Endothelial cell of umbilical vein (primary cell): ENCODE measurements around the gene C1orf159. TPM values are rescaled to one million over a fixed set of nuclear protein-coding genes. Genes with fewer than 3 reads are reported as not detected.

Source experiments
- BruUV-seq: library from RNA; stranded (reverse); fragments of 400-500 nt; replicated peaks from 2 replicates; lab custom pipeline; 2021; lab: Mats Ljungman, UMichigan
- CTCF ChIA-PET: fragments of 300-600, 350-600 bp; sonication (Branson Sonifier 250); formaldehyde crosslinking; loops from one replicate; lab custom pipeline; 2021; ENCODE audit warnings: antibody characterized with exemption, inconsistent platforms; lab: Charles Lee
- POLR2A ChIA-PET: fragments of 300-600, 350-600 bp; sonication (Branson Sonifier 250); formaldehyde crosslinking; loops from one replicate; lab custom pipeline; 2021; ENCODE audit warnings: antibody characterized with exemption, inconsistent platforms; lab: Charles Lee
- DNase-seq: peaks from one replicate; pipeline ENCODE4 v3.0.0-alpha.2; 2011; ENCODE audit warnings: low read depth, low spot score
- FAIRE-seq: peaks from 2 replicates; lab custom pipeline; 2011; peaks lifted over from hg19 to GRCh38; lab: Jason Lieb, UNC
- H2AFZ ChIP-seq: 2 replicates; pipeline ENCODE4 v1.6.0; 2012; ENCODE audit warnings: low read depth, low read length, control low read depth, inconsistent platforms
- H3K27ac ChIP-seq: 2 replicates; pipeline ENCODE4 v1.5.1; 2011; ENCODE audit warnings: low read depth, mild to moderate bottlenecking, control low read depth, low read length, moderate library complexity; ENCODE audit not compliant: insufficient read depth
- H3K27me3 ChIP-seq, 2 experiments: 2 replicates each; pipeline versions ENCODE4 v1.6.0 to v1.6.1; 2011; ENCODE audit warnings: low read length in 2 of 2, mixed read lengths in 1 of 2; ENCODE audit not compliant: control insufficient read depth in 2 of 2, insufficient read depth in 2 of 2
- H3K36me3 ChIP-seq, 2 experiments: 2 replicates in 1 of 2; 3 replicates in 1 of 2; pipeline ENCODE4 v1.5.1; 2011; ENCODE audit warnings: low read length in 2 of 2, mild to moderate bottlenecking in 1 of 2, moderate library complexity in 1 of 2; ENCODE audit not compliant: control insufficient read depth in 2 of 2, insufficient read depth in 2 of 2; ENCODE audit errors: extremely low read depth in 1 of 2
- H3K4me1 ChIP-seq: 3 replicates; pipeline ENCODE4 v1.5.1; 2011; ENCODE audit warnings: mild to moderate bottlenecking, low read length; ENCODE audit not compliant: control insufficient read depth, insufficient read depth; ENCODE audit errors: extremely low read depth
- H3K4me2 ChIP-seq: 2 replicates; pipeline ENCODE4 v1.6.1; 2011; ENCODE audit warnings: low read length, control low read depth, mixed read lengths; ENCODE audit not compliant: insufficient read depth
- H3K4me3 ChIP-seq, 3 experiments: fragments of 200-600 bp in 1 of 3; sonication (generic), shearing (Covaris generic) in 1 of 3; replicated peaks in 1 of 3; 2 replicates each; pipeline ENCODE4 v1.5.1; 2011 to 2016; ENCODE audit warnings: control low read depth in 3 of 3, low read length in 3 of 3, mild to moderate bottlenecking in 2 of 3, inconsistent platforms in 1 of 3, low read depth in 1 of 3, moderate library complexity in 1 of 3; ENCODE audit not compliant: insufficient read depth in 1 of 3
- H3K79me2 ChIP-seq: 2 replicates; pipeline ENCODE4 v1.6.0; 2012; ENCODE audit warnings: low read length, inconsistent platforms; ENCODE audit not compliant: control insufficient read depth, insufficient read depth
- H3K9ac ChIP-seq: replicated peaks from 2 replicates; pipeline ENCODE3; 2011; ENCODE audit warnings: low read length, control low read depth; ENCODE audit not compliant: insufficient read depth; ENCODE audit errors: extremely low read depth
- H3K9me1 ChIP-seq: replicated peaks from 3 replicates; pipeline ENCODE4 v1.6.0; 2011; ENCODE audit warnings: mild to moderate bottlenecking, low read length; ENCODE audit not compliant: control insufficient read depth, insufficient read depth; ENCODE audit errors: extremely low read depth
- H3K9me3 ChIP-seq: replicated peaks from 2 replicates; pipeline ENCODE4 v1.5.1; 2012; ENCODE audit warnings: low read length, inconsistent platforms; ENCODE audit not compliant: control insufficient read depth, insufficient read depth
- H4K20me1 ChIP-seq: replicated peaks from 2 replicates; pipeline ENCODE3; 2011; ENCODE audit warnings: mild to moderate bottlenecking, low read length; ENCODE audit not compliant: control insufficient read depth, insufficient read depth; ENCODE audit errors: extremely low read depth
- EZH2 ChIP-seq: IDR thresholded peaks from 2 replicates; pipeline ENCODE4 v1.6.1; 2012; ENCODE audit warnings: borderline replicate concordance, low read depth, mild to moderate bottlenecking, moderate library complexity, low read length, inconsistent platforms; ENCODE audit not compliant: severe bottlenecking
- FOS ChIP-seq: IDR thresholded peaks from 2 replicates; pipeline ENCODE4 v1.6.1; 2011; ENCODE audit warnings: mild to moderate bottlenecking, low read length, moderate library complexity, borderline replicate concordance; ENCODE audit not compliant: insufficient read depth
- GATA2 ChIP-seq: IDR thresholded peaks from 2 replicates; pipeline ENCODE4 v1.7.0; 2011; ENCODE audit warnings: low read depth, mild to moderate bottlenecking, moderate library complexity, mixed read lengths, low read length; ENCODE audit not compliant: insufficient read length, insufficient read depth
- JUN ChIP-seq: IDR thresholded peaks from 2 replicates; pipeline ENCODE4 v1.6.1; 2011; ENCODE audit warnings: borderline replicate concordance, low read depth; ENCODE audit not compliant: insufficient read length, insufficient read depth
- MYC ChIP-seq: IDR thresholded peaks from one replicate; pipeline ENCODE4 v1.6.1; 2011; ENCODE audit warnings: mild to moderate bottlenecking, low read depth, low read length
- POLR2A ChIP-seq: IDR thresholded peaks from 2 replicates; pipeline ENCODE4 v1.6.1; 2012; ENCODE audit warnings: low read depth, mild to moderate bottlenecking, control low read depth, low read length
- POLR2AphosphoS5 ChIP-seq: IDR thresholded peaks from 2 replicates; pipeline ENCODE4 v1.6.1; 2012; ENCODE audit warnings: low read depth, mild to moderate bottlenecking, control low read depth, low read length, moderate library complexity; ENCODE audit not compliant: insufficient read depth
- dilution Hi-C: fragments of 300-500 bp; cut with MboI; formaldehyde crosslinking; loops from one replicate; pipeline ENCODE4 v1.15.0; 2019; ENCODE audit warnings: low sequenced_read_pairs; ENCODE audit not compliant: extremely low pct_ligation_motif_present
- intact Hi-C: fragments of 100-400 bp; cut with micrococcal nuclease; formaldehyde crosslinking; loops from one replicate; pipeline ENCODE4 v1.10.0; 2022
- polyA plus RNA-seq, 4 experiments: library from polyadenylated mRNA; depleted of rRNA in 3 of 4; stranded (reverse) in 3 of 4; unstranded in 1 of 4; fragments of >200 nt; gene quantifications; 2 replicates each; pipeline versions ENCODE4 v1.2.1 to v1.2.3, GENCODE V29; 2011 to 2012; ENCODE audit warnings: missing spikeins in 1 of 4
- total RNA-seq: library from RNA; stranded (reverse); gene quantifications from 2 replicates; pipeline ENCODE4 v1.2.3, GENCODE V29; 2021
- TF ChIP-seq, protein P1 (sequence below), 2 donors: IDR thresholded peaks; 1 replicate in 1 of 2; 2 replicates in 1 of 2; pipeline ENCODE4 v1.5.1; 2011; ENCODE audit warnings: low read length in 2 of 2, mild to moderate bottlenecking in 2 of 2, moderate library complexity in 2 of 2, control low read depth in 1 of 2, inconsistent platforms in 1 of 2, low read depth in 1 of 2; ENCODE audit not compliant: insufficient read depth in 1 of 2; ENCODE audit errors: extremely low read depth in 1 of 2
- TF ChIP-seq, protein P2 (sequence below): IDR thresholded peaks from 2 replicates; pipeline ENCODE4 v1.6.1; 2011; ENCODE audit not compliant: insufficient read depth, insufficient read length

The C1orf159 gene
- total and polyA plus RNA-seq, 2 donors (not counting 3 experiments of a cell fraction or from before 2014, with no cell fraction given): 16.1 to 20.1 TPM

DNA sequence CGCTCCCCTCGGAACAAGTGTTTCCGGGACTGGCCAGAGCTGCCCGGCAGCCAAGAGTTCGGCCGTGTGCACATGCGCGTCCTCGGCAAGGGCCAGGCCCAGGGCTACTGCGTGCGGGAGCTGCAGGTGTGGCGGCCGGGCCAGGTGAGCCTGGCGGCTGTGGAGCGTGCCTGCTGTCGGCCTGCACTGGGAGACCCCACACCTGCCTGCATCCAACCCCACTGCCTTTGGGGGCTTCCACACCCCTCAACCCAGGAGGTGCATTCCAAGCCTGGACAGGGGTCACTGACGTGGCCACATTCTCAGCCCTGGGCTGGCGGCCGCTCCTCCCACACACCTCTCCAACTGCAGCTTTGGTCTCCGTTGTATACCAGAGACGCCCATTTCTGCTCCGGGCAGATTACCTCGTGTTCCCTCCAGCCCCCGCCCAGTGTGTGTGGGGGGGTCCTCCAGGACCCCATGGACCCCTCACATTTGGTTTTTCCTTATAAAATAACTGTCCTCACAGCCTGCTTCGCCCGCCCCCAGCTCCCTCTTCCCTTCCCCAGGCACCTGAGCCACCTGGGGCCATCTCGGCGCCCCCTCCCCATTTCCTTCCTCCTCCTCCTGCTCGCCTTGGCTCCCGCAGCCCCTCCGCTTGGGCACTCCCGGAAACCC, 47.9 kb downstream of the C1orf159 start:
- dilution Hi-C loops: no loop called here
- CTCF ChIA-PET: no interaction called here

More for the DNA sequence above, 47.9 kb downstream of the C1orf159 start:
- no peak overlapping the region for H3K4me3 ChIP-seq
- H3K9ac ChIP-seq: no peak overlapping the region
- no peaks in the 10 kb centered on the region for H3K9me1 ChIP-seq
- H2AFZ ChIP-seq: no peak overlapping the region
- H3K27me3 ChIP-seq: no peaks in the 10 kb centered on the region
- peaks cover 8% of the 10 kb centered on the region for H3K4me1 ChIP-seq
- DNase-seq (no peak), FAIRE-seq (no peak)
- H3K79me2 ChIP-seq: no peaks in the 10 kb centered on the region
- H3K36me3 ChIP-seq: no peaks in the 10 kb centered on the region
- POLR2A ChIA-PET: no interaction called here
- no peaks in the 10 kb centered on the region for H3K9me3 ChIP-seq
- no peak for TF ChIP-seq POLR2AphosphoS5
- no peak for TF ChIP-seq FOS
- TF ChIP-seq EZH2: no peak
- TF ChIP-seq POLR2A: no peak
- TF ChIP-seq, protein P1, sequence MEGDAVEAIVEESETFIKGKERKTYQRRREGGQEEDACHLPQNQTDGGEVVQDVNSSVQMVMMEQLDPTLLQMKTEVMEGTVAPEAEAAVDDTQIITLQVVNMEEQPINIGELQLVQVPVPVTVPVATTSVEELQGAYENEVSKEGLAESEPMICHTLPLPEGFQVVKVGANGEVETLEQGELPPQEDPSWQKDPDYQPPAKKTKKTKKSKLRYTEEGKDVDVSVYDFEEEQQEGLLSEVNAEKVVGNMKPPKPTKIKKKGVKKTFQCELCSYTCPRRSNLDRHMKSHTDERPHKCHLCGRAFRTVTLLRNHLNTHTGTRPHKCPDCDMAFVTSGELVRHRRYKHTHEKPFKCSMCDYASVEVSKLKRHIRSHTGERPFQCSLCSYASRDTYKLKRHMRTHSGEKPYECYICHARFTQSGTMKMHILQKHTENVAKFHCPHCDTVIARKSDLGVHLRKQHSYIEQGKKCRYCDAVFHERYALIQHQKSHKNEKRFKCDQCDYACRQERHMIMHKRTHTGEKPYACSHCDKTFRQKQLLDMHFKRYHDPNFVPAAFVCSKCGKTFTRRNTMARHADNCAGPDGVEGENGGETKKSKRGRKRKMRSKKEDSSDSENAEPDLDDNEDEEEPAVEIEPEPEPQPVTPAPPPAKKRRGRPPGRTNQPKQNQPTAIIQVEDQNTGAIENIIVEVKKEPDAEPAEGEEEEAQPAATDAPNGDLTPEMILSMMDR (IDR thresholded peaks at IDR 0.05; ENCODE audit: extremely low read depth in 1 of 2, insufficient read depth in 1 of 2, low read depth in 1 of 2, low read length in 2 of 2): no peak
- TF ChIP-seq MYC: no peak
- TF ChIP-seq GATA2: no peak
- TF ChIP-seq, protein P2, sequence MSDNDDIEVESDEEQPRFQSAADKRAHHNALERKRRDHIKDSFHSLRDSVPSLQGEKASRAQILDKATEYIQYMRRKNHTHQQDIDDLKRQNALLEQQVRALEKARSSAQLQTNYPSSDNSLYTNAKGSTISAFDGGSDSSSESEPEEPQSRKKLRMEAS: no peak
- no peak for TF ChIP-seq JUN
- no peak overlapping the region for H3K27ac ChIP-seq
- H4K20me1 ChIP-seq: no peaks in the 10 kb centered on the region
- intact Hi-C loops: no loop called here
- no TSS peak for BruUV-seq
- H3K4me2 ChIP-seq: no peak overlapping the region
